ENCODE measurements around the gene LHX3.

LHX3 gene

DNA sequence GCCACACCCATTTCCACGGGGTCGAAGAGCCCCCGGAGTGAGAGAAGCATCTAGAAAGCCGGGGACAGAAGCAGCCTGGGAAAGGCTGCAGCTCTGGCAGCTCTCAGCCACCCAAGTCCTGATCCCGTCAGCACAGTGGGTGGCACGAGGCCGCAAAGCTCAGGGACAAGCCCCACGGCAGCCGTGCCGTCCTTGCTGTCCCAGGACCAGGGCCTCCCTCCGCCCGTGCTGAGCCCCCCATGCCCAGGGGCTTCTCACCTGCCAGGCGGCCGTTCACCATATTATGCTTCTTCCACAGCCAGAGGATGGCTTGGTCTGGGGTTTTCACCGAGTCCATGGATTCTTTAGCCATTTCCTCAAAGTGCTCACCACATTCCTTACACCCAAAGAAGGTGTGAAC, 6.1 kb upstream of the LHX3 start:
- Histone ChIP-seq H3K4me3 (ENCODE audit: low read length) (no peak overlapping the region), H4K20me1 (ENCODE audit: insufficient read depth, low read length) (0 out of 2 replicates have a peak, but pooled peaks cover 7% of the 10 kb centered on the region), H3K9ac (ENCODE audit: low read length) (no peak overlapping the region), H3K79me2 (ENCODE audit: low read length) (no peaks in the 10 kb centered on the region), H3K27ac (ENCODE audit: low read length) (no peak overlapping the region), H3K9me3 (ENCODE audit: insufficient read depth, low read length) (no peaks in the 10 kb centered on the region), H3K4me2 (ENCODE audit: low read length) (no peak overlapping the region), H3K27me3 (ENCODE audit: low read depth, low read length) (no peaks in the 10 kb centered on the region), H2AFZ (ENCODE audit: low read depth, low read length) (no peak overlapping the region), H3K4me1 (ENCODE audit: low read length) (no peaks in the 10 kb centered on the region), H3K36me3 (replicated peaks; ENCODE audit: low read depth, low read length) (peaks cover 34% of the 10 kb centered on the region)
- no peak for TF ChIP-seq EZH2phosphoT487 (IDR thresholded peaks at IDR 0.05; ENCODE audit: low read depth)
- TF ChIP-seq, protein P1, sequence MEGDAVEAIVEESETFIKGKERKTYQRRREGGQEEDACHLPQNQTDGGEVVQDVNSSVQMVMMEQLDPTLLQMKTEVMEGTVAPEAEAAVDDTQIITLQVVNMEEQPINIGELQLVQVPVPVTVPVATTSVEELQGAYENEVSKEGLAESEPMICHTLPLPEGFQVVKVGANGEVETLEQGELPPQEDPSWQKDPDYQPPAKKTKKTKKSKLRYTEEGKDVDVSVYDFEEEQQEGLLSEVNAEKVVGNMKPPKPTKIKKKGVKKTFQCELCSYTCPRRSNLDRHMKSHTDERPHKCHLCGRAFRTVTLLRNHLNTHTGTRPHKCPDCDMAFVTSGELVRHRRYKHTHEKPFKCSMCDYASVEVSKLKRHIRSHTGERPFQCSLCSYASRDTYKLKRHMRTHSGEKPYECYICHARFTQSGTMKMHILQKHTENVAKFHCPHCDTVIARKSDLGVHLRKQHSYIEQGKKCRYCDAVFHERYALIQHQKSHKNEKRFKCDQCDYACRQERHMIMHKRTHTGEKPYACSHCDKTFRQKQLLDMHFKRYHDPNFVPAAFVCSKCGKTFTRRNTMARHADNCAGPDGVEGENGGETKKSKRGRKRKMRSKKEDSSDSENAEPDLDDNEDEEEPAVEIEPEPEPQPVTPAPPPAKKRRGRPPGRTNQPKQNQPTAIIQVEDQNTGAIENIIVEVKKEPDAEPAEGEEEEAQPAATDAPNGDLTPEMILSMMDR (IDR thresholded peaks at IDR 0.05; ENCODE audit: low read depth, low read length): no peak

DNA sequence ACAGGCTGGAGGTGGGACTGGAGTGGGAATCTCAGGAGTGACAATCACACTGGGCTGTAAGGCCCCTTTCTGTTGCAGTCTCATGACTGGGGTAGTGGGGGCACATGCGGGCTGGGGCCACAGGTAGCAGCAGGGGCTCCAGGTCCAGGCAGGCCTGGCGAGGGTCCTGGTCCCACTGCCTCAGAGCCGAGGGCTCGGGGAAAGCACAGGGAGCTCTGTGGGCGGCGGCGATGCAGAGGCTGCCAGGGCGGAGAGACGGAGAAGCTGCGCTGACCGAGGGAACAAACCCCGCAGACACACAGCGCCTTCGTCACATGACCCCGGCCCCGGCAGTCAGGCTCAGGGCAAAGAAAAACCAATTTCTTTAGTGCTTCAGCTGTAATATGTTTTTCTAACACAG, 5.3 kb upstream of the LHX3 start:
- H3K4me1 ChIP-seq (ENCODE audit: low read length): no peaks in the 10 kb centered on the region
- no peak for TF ChIP-seq EZH2phosphoT487 (IDR thresholded peaks at IDR 0.05; ENCODE audit: low read depth)
- TF ChIP-seq, protein P1 (IDR thresholded peaks at IDR 0.05; ENCODE audit: low read depth, low read length): no peak
- H3K9ac ChIP-seq (ENCODE audit: low read length): no peak overlapping the region
- H3K4me3 ChIP-seq (ENCODE audit: low read length): no peak overlapping the region
- 0 out of 2 replicates have a peak, but pooled peaks cover 7% of the 10 kb centered on the region for H4K20me1 ChIP-seq (ENCODE audit: insufficient read depth, low read length)
- no peaks in the 10 kb centered on the region for H3K79me2 ChIP-seq (ENCODE audit: low read length)
- no peaks in the 10 kb centered on the region for H3K27me3 ChIP-seq (ENCODE audit: low read depth, low read length)
- H3K27ac ChIP-seq (ENCODE audit: low read length): no peak overlapping the region
- H3K4me2 ChIP-seq (ENCODE audit: low read length): no peak overlapping the region
- H3K36me3 ChIP-seq (replicated peaks; ENCODE audit: low read depth, low read length): peaks cover 31% of the 10 kb centered on the region
- H3K9me3 ChIP-seq (ENCODE audit: insufficient read depth, low read length): no peaks in the 10 kb centered on the region
- H2AFZ ChIP-seq (ENCODE audit: low read depth, low read length): no peak overlapping the region

DNA sequence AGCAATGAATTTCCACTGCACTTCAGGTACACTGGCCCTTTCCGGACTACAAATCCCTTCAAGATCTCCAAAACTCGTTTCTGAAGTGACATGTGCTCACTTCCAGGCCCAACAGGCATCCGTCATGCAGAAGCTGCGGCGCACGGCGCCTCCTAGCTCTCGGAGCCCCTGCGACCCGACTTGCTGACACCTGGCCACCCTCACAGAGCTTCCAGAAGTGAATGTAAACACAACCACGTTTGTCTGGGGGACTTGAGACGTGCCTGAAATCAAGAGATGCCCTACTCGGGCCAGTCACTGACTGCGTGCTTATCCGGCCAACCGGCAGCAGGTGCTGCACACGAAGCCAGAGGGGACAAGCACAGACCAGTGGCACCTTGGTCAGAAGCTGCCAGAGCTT, 4.9 kb upstream of the LHX3 start:
- no peak overlapping the region for H3K27ac ChIP-seq (ENCODE audit: low read length)
- no peaks in the 10 kb centered on the region for H3K9me3 ChIP-seq (ENCODE audit: insufficient read depth, low read length)
- H3K4me3 ChIP-seq (ENCODE audit: low read length): no peak overlapping the region
- H3K4me2 ChIP-seq (ENCODE audit: low read length): no peak overlapping the region
- no peaks in the 10 kb centered on the region for H3K4me1 ChIP-seq (ENCODE audit: low read length)
- H3K36me3 ChIP-seq (replicated peaks; ENCODE audit: low read depth, low read length): peaks cover 27% of the 10 kb centered on the region
- H4K20me1 ChIP-seq (ENCODE audit: insufficient read depth, low read length): 0 out of 2 replicates have a peak, but pooled peaks cover 7% of the 10 kb centered on the region
- TF ChIP-seq, protein P1 (IDR thresholded peaks at IDR 0.05; ENCODE audit: low read depth, low read length): no peak
- no peak for TF ChIP-seq EZH2phosphoT487 (IDR thresholded peaks at IDR 0.05; ENCODE audit: low read depth)
- H3K9ac ChIP-seq (ENCODE audit: low read length): no peak overlapping the region
- H3K79me2 ChIP-seq (ENCODE audit: low read length): no peaks in the 10 kb centered on the region
- H3K27me3 ChIP-seq (ENCODE audit: low read depth, low read length): no peaks in the 10 kb centered on the region
- no peak overlapping the region for H2AFZ ChIP-seq (ENCODE audit: low read depth, low read length)

DNA sequence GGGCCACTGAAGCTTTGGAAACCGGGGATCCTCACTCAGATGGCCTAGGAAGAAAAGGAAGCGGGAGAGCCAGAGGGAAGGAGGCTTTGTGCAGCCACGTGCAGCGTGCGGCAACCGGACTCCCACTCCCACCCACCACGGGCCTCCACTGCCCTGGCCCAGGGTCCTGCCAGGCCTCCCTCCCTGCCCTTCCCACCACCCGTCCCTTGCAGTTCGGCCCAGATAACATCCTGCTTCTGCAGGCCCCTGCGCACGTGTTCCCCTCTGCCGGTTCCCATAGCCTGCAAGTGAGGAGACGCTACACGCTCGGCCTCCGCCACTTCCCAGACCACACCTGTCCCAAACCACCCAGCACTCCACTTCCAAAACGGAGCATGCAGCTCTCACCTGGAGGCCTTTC, 4.3 kb upstream of the LHX3 start:
- no peaks in the 10 kb centered on the region for H3K4me1 ChIP-seq (ENCODE audit: low read length)
- H3K36me3 ChIP-seq (replicated peaks; ENCODE audit: low read depth, low read length): peaks cover 21% of the 10 kb centered on the region
- H3K9ac ChIP-seq (ENCODE audit: low read length): no peak overlapping the region

More for the DNA sequence above, 4.3 kb upstream of the LHX3 start:
- Histone ChIP-seq H3K27me3 (ENCODE audit: low read depth, low read length) (no peaks in the 10 kb centered on the region), H2AFZ (ENCODE audit: low read depth, low read length) (no peak overlapping the region), H3K4me3 (ENCODE audit: low read length) (no peak overlapping the region), H4K20me1 (ENCODE audit: insufficient read depth, low read length) (0 out of 2 replicates have a peak, but pooled peaks cover 7% of the 10 kb centered on the region), H3K9me3 (ENCODE audit: insufficient read depth, low read length) (no peaks in the 10 kb centered on the region), H3K79me2 (ENCODE audit: low read length) (no peaks in the 10 kb centered on the region), H3K4me2 (ENCODE audit: low read length) (no peak overlapping the region), H3K27ac (ENCODE audit: low read length) (no peak overlapping the region)
- TF ChIP-seq EZH2phosphoT487 (IDR thresholded peaks at IDR 0.05; ENCODE audit: low read depth): no peak
- TF ChIP-seq, protein P1 (IDR thresholded peaks at IDR 0.05; ENCODE audit: low read depth, low read length): no peak

Measured in OCI-LY3 (cell line).